Stimulated activated effector memory CD8-positive, alpha-beta T cell treated with anti-CD3 and anti-CD28 coated beads, Interleukin-12 subunit alpha, Interleukin-12 subunit beta, amount 100 ng/mL, for 72 hours (primary cell): Measurements from ENCODE around the gene SRR.
"Not testable (repeated sequence)": the region's sequence is repeated elsewhere in the genome, so short reads cannot be mapped to it uniquely, and the experiment has no call there.

Experiments used
- ATAC-seq: fragments of 150-1000 bp; cut with Tn5 transposase; 2 replicates; pipeline ENCODE4 v1.10.0; 2021
- DNase-seq, 2 donors: peaks; one replicate each; pipeline ENCODE4 v3.0.0; 2021 to 2022; ENCODE audit warnings: low spot score in 2 of 2
- H3K27ac Mint-ChIP-seq: one replicate; pipeline ENCODE4 v1.8.0; 2022; ENCODE audit warnings: mild to moderate bottlenecking, mixed read lengths
- H3K36me3 Mint-ChIP-seq: one replicate; pipeline ENCODE4 v1.8.0; 2022; ENCODE audit warnings: mild to moderate bottlenecking, mixed read lengths
- H3K4me1 Mint-ChIP-seq: one replicate; pipeline ENCODE4 v1.8.0; 2022; ENCODE audit warnings: mixed read lengths
- H3K4me3 Mint-ChIP-seq: one replicate; pipeline ENCODE4 v1.8.0; 2022; ENCODE audit warnings: mild to moderate bottlenecking, mixed read lengths
- H3K9me3 Mint-ChIP-seq: one replicate; pipeline ENCODE4 v1.8.0; 2022; ENCODE audit warnings: mixed read lengths

Gene SRR

DNA sequence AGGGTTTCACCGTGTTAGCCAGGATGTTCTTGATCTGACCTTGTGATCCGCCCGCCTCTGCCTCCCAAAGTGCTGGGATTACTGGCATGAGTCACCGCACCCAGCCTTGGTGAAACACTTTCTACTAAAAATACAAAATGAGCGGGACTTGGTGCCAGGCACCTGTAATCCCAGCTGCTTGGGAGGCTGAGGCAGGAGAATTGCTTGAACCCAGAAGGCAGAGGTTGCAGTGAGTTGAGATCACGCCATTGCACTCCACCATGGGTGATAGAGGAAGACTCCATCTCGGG, 13.1 kb downstream of the SRR start:
- peaks cover 17% of the 10 kb centered on the region for H3K36me3 Mint-ChIP-seq
- H3K27ac Mint-ChIP-seq, H3K4me1 Mint-ChIP-seq, DNase-seq, ATAC-seq, H3K4me3 Mint-ChIP-seq, H3K9me3 Mint-ChIP-seq: not testable (repeated sequence)

- Mint-ChIP-seq H3K9me3 (no peaks in the 10 kb centered on the region), H3K27ac (no peak overlapping the region), H3K36me3 (peaks cover 17% of the 10 kb centered on the region), H3K4me3 (no peak overlapping the region), H3K4me1 (no peaks in the 10 kb centered on the region)
- DNase-seq, result no peak
- ATAC-seq, result no peak
These were observed 14.0 kb downstream of the SRR start for GRCh38 chr17:2317796-2318195.

DNA sequence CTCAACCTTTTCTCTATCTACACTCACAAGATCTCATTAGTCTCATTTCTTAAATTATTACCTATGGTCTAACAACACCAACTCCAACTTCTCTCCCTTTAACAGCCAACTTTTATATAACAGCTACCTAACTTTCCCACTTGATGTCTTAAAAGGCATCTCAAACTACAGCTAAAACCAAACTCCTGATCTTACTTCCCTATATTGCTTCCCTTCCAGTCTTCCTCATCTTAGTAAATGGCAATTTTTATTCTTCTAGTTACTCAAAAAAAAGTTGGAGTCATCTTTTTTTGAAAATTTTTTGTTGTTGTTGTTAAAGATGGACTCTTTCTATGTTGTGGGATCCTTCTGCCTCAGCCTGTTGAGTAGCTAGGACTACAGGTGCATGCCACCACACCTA, 15.3 kb downstream of the SRR start:
- no peak for ATAC-seq
- no peaks in the 10 kb centered on the region for H3K4me1 Mint-ChIP-seq
- H3K27ac Mint-ChIP-seq, result peak overlapping the region; percentile 5
- H3K36me3 Mint-ChIP-seq, result peaks cover 17% of the 10 kb centered on the region
- no peaks in the 10 kb centered on the region for H3K9me3 Mint-ChIP-seq
- H3K4me3 Mint-ChIP-seq, result no peak overlapping the region
- no peak for DNase-seq

DNA sequence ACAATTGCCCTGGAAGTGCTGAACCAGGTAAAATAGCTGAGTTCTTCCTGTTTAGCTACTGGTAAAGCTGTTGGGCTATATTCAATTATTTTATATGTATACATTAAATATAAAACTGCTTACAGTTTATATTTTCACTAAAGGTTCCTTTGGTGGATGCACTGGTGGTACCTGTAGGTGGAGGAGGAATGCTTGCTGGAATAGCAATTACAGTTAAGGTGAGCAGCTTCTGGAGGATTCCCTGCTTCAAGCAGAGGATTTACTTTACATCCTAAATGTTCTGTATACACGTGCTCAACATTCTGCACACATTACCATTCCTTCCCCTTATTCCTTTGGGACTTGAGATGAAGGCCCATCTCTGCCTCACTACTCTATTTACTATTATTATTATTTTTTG, 17.6 kb downstream of the SRR start:
- ATAC-seq, result no peak
- H3K4me3 Mint-ChIP-seq, result no peak overlapping the region
- peaks cover 17% of the 10 kb centered on the region for H3K36me3 Mint-ChIP-seq
- DNase-seq, result no peak
- no peaks in the 10 kb centered on the region for H3K4me1 Mint-ChIP-seq
- H3K9me3 Mint-ChIP-seq, result no peaks in the 10 kb centered on the region
- no peak overlapping the region for H3K27ac Mint-ChIP-seq

- ATAC-seq (no peak), DNase-seq (no peak)
- Mint-ChIP-seq H3K4me1 (no peaks in the 10 kb centered on the region), H3K27ac (peak overlapping the region; percentile 5), H3K9me3 (no peaks in the 10 kb centered on the region), H3K36me3 (peaks cover 17% of the 10 kb centered on the region), H3K4me3 (no peak overlapping the region)
These were observed 20.0 kb downstream of the SRR start for GRCh38 chr17:2323629-2324314.

GRCh38 chr17:2331303-2331702, 27.6 kb downstream of the SRR start:
- Mint-ChIP-seq H3K27ac (no peak overlapping the region), H3K36me3 (no peaks in the 10 kb centered on the region), H3K9me3 (no peaks in the 10 kb centered on the region), H3K4me1 (no peaks in the 10 kb centered on the region), H3K4me3 (no peak overlapping the region)
- DNase-seq (no peak), ATAC-seq (no peak)

- H3K9me3 Mint-ChIP-seq, result no peaks in the 10 kb centered on the region
- H3K27ac Mint-ChIP-seq, result peak overlapping the region; percentile 98
- no peak for ATAC-seq
- no peak for DNase-seq
- peaks cover 5% of the 10 kb centered on the region for H3K4me1 Mint-ChIP-seq
- no peaks in the 10 kb centered on the region for H3K36me3 Mint-ChIP-seq
- peak overlapping the region; percentile 100 for H3K4me3 Mint-ChIP-seq
These were observed 32.0 kb downstream of the SRR start for GRCh38 chr17:2335726-2336214.

DNA sequence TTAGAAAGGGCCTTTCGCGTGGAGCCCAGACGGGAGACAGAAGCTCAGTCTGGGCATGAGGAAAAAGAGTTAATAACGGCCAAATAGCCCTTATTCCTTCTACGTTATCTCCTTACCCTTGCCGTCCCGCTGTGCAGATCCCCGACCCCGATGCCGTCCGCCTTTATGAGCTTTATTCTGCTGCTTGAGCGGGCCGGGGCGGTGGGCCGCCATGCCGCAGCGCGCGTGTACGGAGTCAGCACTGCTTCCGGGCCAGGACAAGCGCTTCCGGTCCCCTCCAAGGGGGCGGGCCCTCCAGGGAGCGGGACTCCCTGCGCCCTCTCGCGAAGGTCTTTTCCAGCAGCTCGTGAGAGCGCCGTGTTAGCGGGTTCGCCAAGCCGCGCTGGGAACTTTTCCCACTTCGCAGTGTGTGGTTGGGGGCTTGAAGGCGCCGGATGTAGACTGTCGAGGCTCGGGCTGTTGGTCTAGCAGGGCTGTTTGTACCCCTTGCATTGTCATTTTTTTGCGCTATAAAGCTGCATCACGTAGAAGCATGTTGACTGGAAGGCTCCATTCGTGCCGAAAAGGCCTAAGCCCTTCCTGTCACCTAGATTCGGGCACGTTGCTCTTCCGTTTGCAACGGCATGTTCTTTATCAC, 32.6 kb downstream of the SRR start, which contains the start of gene TSR1:
Gene TSR1, minus strand, starts transcription at position 243 of the 637 bp plus-strand sequence. Its CDS starts 30 bp downstream, at position 213.
- DNase-seq, result peak; percentile 75 to 92
- Mint-ChIP-seq H3K4me3 (peak within 1 kb of the TSS; percentile 100), H3K27ac (peak within 1 kb of the TSS; percentile 98), H3K9me3 (no peaks in the 10 kb centered on the region), H3K4me1 (peaks cover 5% of the 10 kb centered on the region), H3K36me3 (no peaks in the 10 kb centered on the region)
- peak; percentile 94 for ATAC-seq

- DNase-seq (peak in 1 of 2 donors; percentile 41), ATAC-seq (peak; percentile 63)
- H3K36me3 Mint-ChIP-seq, result peaks cover 5% of the 10 kb centered on the region
- peaks cover 5% of the 10 kb centered on the region for H3K4me1 Mint-ChIP-seq
- no peaks in the 10 kb centered on the region for H3K9me3 Mint-ChIP-seq
- H3K27ac Mint-ChIP-seq, result peak within 1 kb of the TSS; percentile 98
- peak within 1 kb of the TSS; percentile 100 for H3K4me3 Mint-ChIP-seq
These were observed 33.2 kb downstream of the SRR start, which contains the start of gene SGSM2 for GRCh38 chr17:2336852-2337543. SGSM2 (plus strand) TSS chr17:2337501; CDS start chr17:2337689, 188 bp downstream.

- peak overlapping the region; percentile 100 for H3K4me3 Mint-ChIP-seq
These were observed 34.0 kb downstream of the SRR start for GRCh38 chr17:2337544-2338314.

GRCh38 chr17:2338315-2338657, 34.5 kb downstream of the SRR start:
- H3K4me1 Mint-ChIP-seq, result peaks cover 5% of the 10 kb centered on the region
- DNase-seq, result no peak

More at GRCh38 chr17:2337544-2338314, 34.0 kb downstream of the SRR start:
- Mint-ChIP-seq H3K4me1 (peaks cover 5% of the 10 kb centered on the region), H3K9me3 (no peaks in the 10 kb centered on the region), H3K36me3 (peaks cover 9% of the 10 kb centered on the region), H3K27ac (peak overlapping the region; percentile 60)
- peak; percentile 48 to 75 for DNase-seq
- peak; percentile 63 for ATAC-seq

GRCh38 chr17:2343421-2343820, 39.7 kb downstream of the SRR start:
- DNase-seq, result no peak
- Mint-ChIP-seq H3K27ac (peak overlapping the region; percentile 50), H3K4me1 (peaks cover 3% of the 10 kb centered on the region), H3K4me3 (no peak overlapping the region), H3K9me3 (no peaks in the 10 kb centered on the region), H3K36me3 (peaks cover 15% of the 10 kb centered on the region)
- peak; percentile 80 for ATAC-seq

More at GRCh38 chr17:2338315-2338657, 34.5 kb downstream of the SRR start:
- peak overlapping the region; percentile 100 for H3K4me3 Mint-ChIP-seq
- H3K27ac Mint-ChIP-seq, result peak overlapping the region; percentile 60
- H3K36me3 Mint-ChIP-seq, result peaks cover 9% of the 10 kb centered on the region
- no peaks in the 10 kb centered on the region for H3K9me3 Mint-ChIP-seq
- no peak for ATAC-seq

GRCh38 chr17:2344528-2344927, 40.8 kb downstream of the SRR start:
- no peaks in the 10 kb centered on the region for H3K9me3 Mint-ChIP-seq
- DNase-seq, result no peak
- peaks cover 15% of the 10 kb centered on the region for H3K36me3 Mint-ChIP-seq
- ATAC-seq, result no peak
- H3K4me3 Mint-ChIP-seq, result no peak overlapping the region
- H3K27ac Mint-ChIP-seq, result no peak overlapping the region
- no peaks in the 10 kb centered on the region for H3K4me1 Mint-ChIP-seq

GRCh38 chr17:2346475-2346874, 42.7 kb downstream of the SRR start:
- H3K4me1 Mint-ChIP-seq, result no peaks in the 10 kb centered on the region
- no peak overlapping the region for H3K27ac Mint-ChIP-seq
- no peak for DNase-seq
- H3K4me3 Mint-ChIP-seq, result no peak overlapping the region
- peaks cover 15% of the 10 kb centered on the region for H3K36me3 Mint-ChIP-seq
- no peaks in the 10 kb centered on the region for H3K9me3 Mint-ChIP-seq
- no peak for ATAC-seq
